Mucosa of stomach (tissue), 1 donor: ENCODE data around the gene ADGRB2.
"Not testable (repeated sequence)": the region's sequence is repeated elsewhere in the genome, so short reads cannot be mapped to it uniquely, and the experiment has no call there.

Experiments used
- H3K27me3 ChIP-seq: one replicate; pipeline ENCODE4 v1.7.0; 2013; ENCODE audit warnings: mild to moderate bottlenecking, low read length; ENCODE audit not compliant: control insufficient read depth, insufficient read depth
- H3K36me3 ChIP-seq: one replicate; pipeline ENCODE4 v1.7.0; 2013; ENCODE audit warnings: low read length; ENCODE audit not compliant: control insufficient read depth, insufficient read depth
- H3K4me1 ChIP-seq: one replicate; pipeline ENCODE4 v1.7.0; 2013; ENCODE audit warnings: mild to moderate bottlenecking, low read length; ENCODE audit not compliant: control insufficient read depth, insufficient read depth
- H3K4me3 ChIP-seq: one replicate; pipeline ENCODE4 v1.7.0; 2013; ENCODE audit warnings: low read length
- H3K9ac ChIP-seq: one replicate; pipeline ENCODE4 v1.7.0; 2013; ENCODE audit warnings: mild to moderate bottlenecking, low read length, moderate library complexity
- H3K9me3 ChIP-seq: one replicate; pipeline ENCODE4 v1.7.0; 2013; ENCODE audit warnings: mild to moderate bottlenecking, low read length, moderate library complexity; ENCODE audit not compliant: control insufficient read depth
- donor health status: Pancreatic carcinoma.

The ADGRB2 gene

DNA sequence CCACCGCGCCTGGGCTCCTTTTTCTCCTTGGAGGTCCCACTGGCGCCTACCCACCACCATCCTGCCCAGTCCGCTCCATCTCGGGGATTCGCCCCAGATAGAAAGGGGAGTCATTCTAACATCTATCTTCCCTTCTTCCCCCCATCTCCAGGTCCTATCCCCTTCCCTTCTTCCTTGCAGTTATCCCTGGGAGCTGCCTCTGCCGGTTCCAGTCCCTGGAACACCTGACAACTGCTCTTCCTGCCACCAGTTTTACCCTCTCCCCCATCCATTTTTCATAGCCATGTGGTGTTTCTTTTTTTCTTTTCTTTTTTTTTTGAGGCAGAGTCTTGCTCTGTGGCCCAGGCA lies 48.3 kb downstream of the ADGRB2 start:
- Histone ChIP-seq H3K27me3 (no peaks in the 10 kb centered on the region), H3K4me1 (peaks cover 56% of the 10 kb centered on the region), H3K36me3 (no peaks in the 10 kb centered on the region), H3K4me3 (no peak overlapping the region), H3K9me3 (no peaks in the 10 kb centered on the region), H3K9ac (peak overlapping the region; percentile 32)

DNA sequence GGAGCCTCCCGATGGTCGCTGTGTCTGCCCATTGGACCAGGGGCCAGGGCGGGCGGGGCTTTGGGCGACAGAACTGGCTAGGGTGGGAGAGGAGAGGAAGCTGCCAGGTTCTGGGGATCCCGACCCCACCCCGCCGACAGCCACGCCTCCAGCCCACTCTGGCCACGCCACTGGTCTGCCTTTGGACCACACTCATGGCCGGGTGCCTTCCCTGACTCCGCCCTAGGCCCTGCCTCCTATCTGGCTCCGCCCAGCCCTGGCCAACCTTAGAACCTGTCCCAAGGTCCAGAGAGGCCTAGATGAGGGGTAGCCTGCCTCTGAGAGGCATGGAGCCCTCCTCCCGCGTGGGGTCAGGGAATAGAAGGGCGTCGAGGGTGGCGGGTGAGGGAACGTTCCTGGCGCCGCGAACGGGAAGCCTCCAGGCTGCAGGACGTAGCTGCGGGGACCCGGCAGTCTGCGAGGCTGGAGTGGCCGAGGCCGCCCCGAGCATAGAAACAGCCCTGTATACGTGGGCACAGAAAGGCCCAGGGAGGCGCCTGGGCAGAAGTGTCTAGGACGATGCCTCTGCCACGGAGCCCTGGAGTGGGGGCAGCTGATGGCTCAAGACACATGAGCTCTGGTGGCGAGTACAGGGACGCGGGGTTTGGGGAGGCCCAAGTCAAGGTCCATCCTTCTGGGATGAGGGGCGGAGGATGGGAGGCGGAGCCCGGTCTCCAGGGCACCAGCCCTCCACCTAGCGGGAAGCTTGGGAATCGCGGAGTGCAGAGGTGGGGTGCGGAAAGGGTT lies 48.9 kb downstream of the ADGRB2 start:
- H3K4me3 ChIP-seq, result peak overlapping the region; percentile 21
- H3K9me3 ChIP-seq, result no peaks in the 10 kb centered on the region
- no peaks in the 10 kb centered on the region for H3K27me3 ChIP-seq
- peaks cover 56% of the 10 kb centered on the region for H3K4me1 ChIP-seq
- no peaks in the 10 kb centered on the region for H3K36me3 ChIP-seq
- peak overlapping the region; percentile 32 for H3K9ac ChIP-seq

DNA sequence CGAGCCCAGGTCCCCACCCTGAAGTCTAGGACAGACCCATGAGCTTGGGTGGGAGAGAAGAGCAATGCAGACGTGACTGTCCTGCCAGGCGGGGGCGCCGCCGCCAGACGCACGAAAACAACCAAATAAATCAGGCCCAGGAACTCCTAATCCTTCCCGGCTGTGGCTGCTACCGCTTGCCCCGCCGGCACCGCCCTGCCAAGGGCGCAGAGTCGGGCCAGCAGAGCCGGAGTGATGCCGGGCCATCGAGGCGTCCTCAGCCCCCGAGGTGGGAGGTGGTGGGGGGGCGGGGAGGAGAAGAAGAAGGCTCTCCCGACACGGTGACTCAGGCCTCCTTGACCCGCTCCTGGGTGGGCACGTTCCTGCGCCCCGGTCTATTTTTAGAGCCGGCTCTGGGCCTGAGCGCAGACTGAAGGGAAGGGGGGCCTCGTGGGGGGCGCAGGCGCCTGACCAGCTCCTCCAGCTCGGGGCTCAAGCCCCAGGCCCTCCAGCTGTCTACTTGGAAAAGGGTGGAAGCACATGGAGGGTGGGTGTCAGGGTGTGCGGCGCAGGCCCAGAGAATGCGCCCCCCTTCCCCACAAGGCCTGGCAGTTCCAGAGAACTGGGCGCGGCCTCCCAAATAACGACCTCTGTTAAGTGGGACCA lies 49.6 kb downstream of the ADGRB2 start:
- Histone ChIP-seq H3K9me3 (no peaks in the 10 kb centered on the region), H3K4me3 (no peak overlapping the region), H3K4me1 (peaks cover 56% of the 10 kb centered on the region), H3K27me3 (no peaks in the 10 kb centered on the region), H3K9ac (peak overlapping the region; percentile 32), H3K36me3 (no peaks in the 10 kb centered on the region)

DNA sequence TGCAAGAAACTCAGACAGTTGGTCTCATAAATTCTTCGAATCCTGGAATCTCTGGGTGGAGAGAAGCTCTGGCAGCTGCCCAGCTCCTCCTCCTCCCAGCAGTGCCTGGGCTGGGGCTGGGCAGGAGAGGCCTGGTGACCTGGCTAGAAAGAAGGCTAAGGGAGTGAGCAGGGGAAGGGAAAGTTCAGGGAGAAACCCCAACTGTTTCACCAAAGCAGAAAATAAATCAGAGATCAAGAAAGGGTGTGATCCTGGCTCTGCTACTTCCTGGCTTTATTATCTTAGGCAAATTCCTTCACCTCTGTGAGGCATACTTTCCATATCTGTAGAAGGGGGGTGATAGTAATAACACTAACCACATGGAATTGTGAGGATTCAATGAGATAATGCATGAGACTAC lies 51.5 kb downstream of the ADGRB2 start:
- no peak overlapping the region for H3K9ac ChIP-seq
- H3K36me3 ChIP-seq, result no peaks in the 10 kb centered on the region
- no peak overlapping the region for H3K4me3 ChIP-seq
- peaks cover 56% of the 10 kb centered on the region for H3K4me1 ChIP-seq
- no peaks in the 10 kb centered on the region for H3K9me3 ChIP-seq
- H3K27me3 ChIP-seq, result peaks cover 2% of the 10 kb centered on the region

DNA sequence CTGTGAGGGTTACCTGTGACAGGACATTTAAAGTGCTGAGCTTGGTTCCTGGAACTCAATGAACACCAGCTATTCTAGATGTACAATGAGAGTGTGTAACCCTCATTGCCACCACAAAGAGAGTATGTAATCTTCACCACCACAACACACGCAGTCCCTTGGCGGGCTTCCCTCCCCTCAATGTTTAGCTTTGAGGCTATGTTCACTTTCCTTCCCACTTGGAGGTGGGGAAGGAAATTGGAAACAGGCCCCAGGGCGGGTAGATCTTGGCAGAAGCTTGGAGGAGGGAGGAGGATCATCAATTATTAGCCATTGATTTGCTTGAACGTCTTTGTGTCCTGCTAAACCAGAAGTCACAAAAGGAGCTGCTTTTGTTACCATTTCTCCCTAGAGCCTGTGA lies 52.1 kb downstream of the ADGRB2 start:
- H3K4me1 ChIP-seq, result peaks cover 55% of the 10 kb centered on the region
- H3K9ac ChIP-seq, result no peak overlapping the region
- no peaks in the 10 kb centered on the region for H3K9me3 ChIP-seq
- no peaks in the 10 kb centered on the region for H3K36me3 ChIP-seq
- H3K27me3 ChIP-seq, result peaks cover 2% of the 10 kb centered on the region
- H3K4me3 ChIP-seq, result no peak overlapping the region

DNA sequence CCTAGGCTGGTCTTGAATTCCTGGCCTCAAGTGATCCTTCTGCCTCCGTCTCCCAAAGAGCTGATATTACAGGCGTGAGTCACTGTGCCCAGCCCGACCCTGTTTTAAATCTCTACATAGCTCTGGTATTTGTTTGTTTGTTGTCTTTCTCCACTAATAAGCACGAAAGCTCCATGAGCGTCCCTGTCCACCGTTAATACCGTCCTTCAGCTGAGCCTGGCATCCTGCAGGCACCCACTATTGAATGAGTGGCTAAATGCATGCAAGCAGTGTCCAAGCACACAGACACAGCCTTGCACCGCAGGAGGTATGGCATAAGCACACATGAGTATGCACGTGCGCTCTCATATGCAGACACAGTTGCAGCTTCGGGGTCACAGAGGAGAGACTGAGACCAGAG lies 55.8 kb downstream of the ADGRB2 start:
- Histone ChIP-seq H3K4me3 (no peak overlapping the region), H3K27me3 (peaks cover 14% of the 10 kb centered on the region), H3K9me3 (no peaks in the 10 kb centered on the region), H3K9ac (no peak overlapping the region), H3K4me1 (peaks cover 39% of the 10 kb centered on the region), H3K36me3 (no peaks in the 10 kb centered on the region)

DNA sequence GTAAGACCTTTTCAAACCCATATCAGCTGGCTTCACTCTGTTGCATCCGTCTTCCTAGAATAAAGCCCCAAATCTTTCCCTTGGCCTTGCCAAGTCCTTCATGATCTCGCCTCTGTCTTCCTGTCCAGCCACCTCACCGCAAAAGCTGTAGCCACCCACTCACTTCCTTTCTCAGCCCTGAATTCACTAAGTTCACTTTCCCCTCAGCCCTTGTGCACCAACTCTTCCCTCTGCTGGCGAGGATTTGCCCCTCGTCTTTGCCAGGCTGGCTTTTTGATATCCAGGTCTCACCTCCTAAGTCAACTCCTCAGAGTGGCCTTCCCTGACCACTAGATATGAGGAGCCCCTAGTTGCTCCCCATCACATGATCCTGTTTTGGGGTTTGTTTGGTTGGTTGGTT lies 56.4 kb downstream of the ADGRB2 start:
- Histone ChIP-seq H3K27me3 (peaks cover 14% of the 10 kb centered on the region), H3K4me1 (peaks cover 33% of the 10 kb centered on the region), H3K36me3 (no peaks in the 10 kb centered on the region), H3K9ac (no peak overlapping the region), H3K4me3 (no peak overlapping the region), H3K9me3 (no peaks in the 10 kb centered on the region)

DNA sequence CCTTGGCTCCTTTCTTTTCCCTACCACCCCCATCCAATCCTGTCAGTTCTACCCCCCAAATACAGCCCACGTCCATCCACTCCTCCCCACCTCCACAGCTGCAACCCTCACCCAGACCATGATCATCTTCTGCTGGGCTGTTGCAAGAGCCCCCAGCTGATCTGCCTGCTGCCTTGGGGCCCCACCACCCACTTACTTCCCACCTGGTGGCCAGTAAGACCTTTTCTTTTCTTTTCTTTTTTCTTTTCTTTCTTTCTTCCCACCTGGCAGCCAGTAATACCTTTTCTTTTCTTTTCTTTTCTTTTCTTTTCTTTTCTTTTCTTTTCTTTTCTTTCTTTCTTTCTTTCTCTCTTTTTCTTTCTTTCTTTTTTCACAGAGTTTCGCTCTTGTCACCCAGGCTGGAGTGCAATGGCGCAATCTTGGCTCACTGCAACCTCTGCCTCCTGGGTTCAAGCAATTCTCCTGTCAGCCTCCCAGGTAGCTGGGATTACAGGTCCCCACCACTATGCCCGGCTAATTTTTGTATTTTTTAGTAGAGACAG lies 57.0 kb downstream of the ADGRB2 start:
- not testable (repeated sequence) for H3K4me3 ChIP-seq, H3K36me3 ChIP-seq, H3K9me3 ChIP-seq, H3K9ac ChIP-seq
- H3K27me3 ChIP-seq, result peaks cover 14% of the 10 kb centered on the region
- peaks cover 27% of the 10 kb centered on the region for H3K4me1 ChIP-seq

DNA sequence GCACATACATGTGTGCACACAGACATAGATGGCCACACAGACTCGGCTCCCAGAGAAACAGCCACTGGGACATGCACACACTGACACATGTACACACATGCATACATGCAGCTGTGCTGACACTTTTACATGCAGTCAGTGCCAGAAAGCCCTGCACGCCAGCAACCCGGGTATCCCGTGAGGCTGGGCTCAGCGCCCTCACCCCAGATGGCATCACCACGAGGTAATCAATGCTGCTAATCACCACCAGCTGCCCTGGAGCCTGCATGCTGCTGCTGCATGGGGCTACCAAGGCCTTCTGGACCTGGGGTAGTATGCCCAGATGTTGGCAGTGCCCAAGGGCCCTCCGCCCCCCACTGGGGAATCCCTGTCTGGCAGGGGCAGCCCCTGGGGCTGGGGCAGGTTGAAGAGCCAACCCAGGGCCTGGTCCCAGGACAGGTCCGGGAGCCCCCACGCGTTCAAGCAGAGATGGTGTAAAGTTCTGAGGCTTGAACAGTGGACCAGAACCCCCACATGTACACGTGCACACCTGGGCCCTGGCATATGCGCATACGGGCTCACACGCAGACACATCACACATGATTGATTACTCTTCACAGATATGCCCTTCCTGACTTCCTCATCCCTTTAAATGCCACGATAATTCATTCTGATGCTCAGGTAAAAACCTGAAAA lies 57.6 kb downstream of the ADGRB2 start:
- peaks cover 21% of the 10 kb centered on the region for H3K4me1 ChIP-seq
- H3K9me3 ChIP-seq, result no peaks in the 10 kb centered on the region

DNA sequence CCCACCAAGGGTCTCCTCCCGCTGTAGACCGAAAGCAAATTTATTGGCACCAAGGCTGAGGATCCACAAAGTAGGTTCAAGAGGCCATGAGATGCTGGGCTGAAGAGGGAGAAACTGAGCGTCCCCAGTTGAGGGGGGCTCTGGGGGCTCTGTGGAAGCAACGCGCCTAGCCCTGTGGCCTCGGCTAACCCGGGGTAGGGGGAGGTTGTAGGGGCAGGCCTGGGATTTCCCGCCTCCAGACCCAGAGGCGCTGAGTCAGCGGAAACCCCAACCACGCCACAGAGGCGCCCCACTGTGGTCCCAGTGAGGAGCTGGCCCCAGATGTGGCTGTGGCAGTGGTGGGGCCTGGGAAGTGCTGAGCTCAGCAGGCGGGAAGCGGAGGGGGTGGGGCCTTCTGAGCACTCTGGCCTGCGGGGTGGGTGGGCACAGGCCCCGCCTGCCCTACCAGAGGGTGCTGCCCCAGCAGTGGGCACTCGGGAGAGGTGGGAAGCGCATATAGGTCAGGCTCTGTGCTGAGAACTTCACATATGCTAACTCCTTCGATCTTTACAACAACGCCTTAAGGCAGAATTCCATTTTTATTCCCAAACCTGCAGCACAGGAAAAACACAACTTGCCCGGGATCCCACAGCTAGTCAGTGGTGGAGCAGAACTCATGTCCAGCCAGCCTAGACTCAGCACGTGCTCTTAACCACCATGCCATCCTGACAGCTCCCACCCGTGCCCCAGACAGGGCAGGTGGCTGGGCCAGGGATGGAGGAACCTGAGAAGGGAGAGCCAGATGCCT lies 58.9 kb downstream of the ADGRB2 start:
- peak overlapping the region; percentile 25 for H3K9ac ChIP-seq
- H3K4me1 ChIP-seq, result peaks cover 14% of the 10 kb centered on the region
- peak overlapping the region; percentile 3 for H3K4me3 ChIP-seq

More for the DNA sequence above, 57.6 kb downstream of the ADGRB2 start:
- Histone ChIP-seq H3K27me3 (peaks cover 14% of the 10 kb centered on the region), H3K4me3 (no peak overlapping the region), H3K9ac (no peak overlapping the region), H3K36me3 (no peaks in the 10 kb centered on the region)

DNA sequence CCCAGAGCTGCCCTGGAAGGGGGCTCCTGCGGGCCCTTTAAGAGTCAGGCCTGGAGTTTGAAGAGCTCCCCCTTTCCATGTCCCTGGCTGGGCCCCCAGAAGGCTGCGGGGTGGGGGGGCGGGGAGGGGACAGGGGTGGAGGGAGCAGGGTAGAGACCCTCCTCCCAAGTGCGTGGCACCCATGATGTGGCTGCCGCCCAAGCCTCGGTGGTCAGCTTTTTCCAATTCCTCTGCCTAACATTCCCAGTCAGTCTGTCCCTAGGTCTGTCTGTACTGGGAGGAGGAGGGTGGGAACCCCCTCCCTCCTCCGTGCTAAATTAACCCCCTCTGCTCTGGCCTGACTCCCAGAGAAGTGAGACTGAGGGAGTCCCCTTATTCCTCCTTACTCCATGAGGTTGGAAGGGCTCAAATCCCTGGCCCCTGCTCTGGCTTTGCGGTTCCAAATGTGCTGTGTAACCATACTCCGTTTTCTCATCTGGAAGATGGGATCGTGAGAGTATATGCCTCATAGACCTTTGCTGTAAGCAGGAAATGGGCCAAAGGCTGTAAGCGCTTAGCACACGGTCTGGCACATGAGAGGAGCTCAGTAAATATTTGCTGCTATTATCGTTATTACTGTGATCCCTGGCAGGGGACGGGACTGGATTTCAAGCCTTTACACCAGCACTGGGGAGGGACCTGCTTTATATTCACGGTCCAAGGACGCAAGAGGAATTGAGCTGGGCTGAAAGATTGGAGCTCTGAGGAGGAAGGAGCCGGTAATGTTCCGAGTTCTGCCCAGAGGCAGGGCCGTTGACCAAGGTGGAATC lies 59.7 kb downstream of the ADGRB2 start:
- Histone ChIP-seq H3K4me3 (peak overlapping the region; percentile 3), H3K9ac (peak overlapping the region; percentile 42), H3K4me1 (peaks cover 14% of the 10 kb centered on the region), H3K36me3 (no peaks in the 10 kb centered on the region), H3K9me3 (no peaks in the 10 kb centered on the region), H3K27me3 (peaks cover 14% of the 10 kb centered on the region)

More for the DNA sequence above, 58.9 kb downstream of the ADGRB2 start:
- Histone ChIP-seq H3K27me3 (peaks cover 14% of the 10 kb centered on the region), H3K9me3 (no peaks in the 10 kb centered on the region), H3K36me3 (no peaks in the 10 kb centered on the region)
